CD4-positive, alpha-beta memory T cell (primary cell): ENCODE measurements around the gene ITPRIPL2. TPM values are rescaled to one million over a fixed set of nuclear protein-coding genes. Genes with fewer than 3 reads are reported as not detected.

Experiments used
- CTCF ChIA-PET: fragments of 350-600 bp; sonication (Branson Sonifier 250); formaldehyde crosslinking; loops from one replicate; lab custom pipeline; 2021; ENCODE audit warnings: inconsistent platforms; ENCODE audit not compliant: partially characterized antibody; lab: Charles Lee
- POLR2A ChIA-PET: fragments of 350-600 bp; sonication (Branson Sonifier 250); formaldehyde crosslinking; loops from one replicate; lab custom pipeline; 2021; ENCODE audit not compliant: partially characterized antibody; lab: Charles Lee
- DNase-seq, 5 donors: peaks; one replicate each; pipeline versions ENCODE4 v3.0.0 to v3.0.0-alpha.2; 2020 to 2022; ENCODE audit warnings: mixed read lengths in 1 of 5
- H3K27ac ChIP-seq: one replicate; pipeline ENCODE4 v1.7.0; 2013; ENCODE audit warnings: low read depth, low read length
- H3K27me3 ChIP-seq: 2 replicates; pipeline ENCODE4 v1.7.0; 2013; ENCODE audit warnings: mild to moderate bottlenecking, low read length, moderate library complexity; ENCODE audit not compliant: insufficient read depth
- H3K36me3 ChIP-seq: 2 replicates; pipeline ENCODE4 v1.7.0; 2013; ENCODE audit warnings: mild to moderate bottlenecking, low read length, moderate library complexity; ENCODE audit not compliant: insufficient read depth
- H3K4me1 ChIP-seq: 2 replicates; pipeline ENCODE4 v1.7.0; 2013; ENCODE audit warnings: mild to moderate bottlenecking, low read length, moderate library complexity; ENCODE audit not compliant: insufficient read depth
- H3K4me3 ChIP-seq, 2 donors: one replicate each; pipeline ENCODE4 v1.7.0; 2013; ENCODE audit warnings: low read length in 2 of 2, mild to moderate bottlenecking in 1 of 2
- H3K9me3 ChIP-seq, 2 donors: one replicate each; pipeline ENCODE4 v1.7.0; 2013; ENCODE audit warnings: low read length in 2 of 2, control low read depth in 1 of 2; ENCODE audit not compliant: control insufficient read depth in 1 of 2
- H3K27ac Mint-ChIP-seq, 7 donors: one replicate each; pipeline ENCODE4 v1.8.0; 2020 to 2021; ENCODE audit warnings: mixed read lengths in 7 of 7, mild to moderate bottlenecking in 6 of 7, inconsistent platforms in 3 of 7, moderate library complexity in 3 of 7
- H3K27me3 Mint-ChIP-seq, 2 donors: one replicate each; pipeline ENCODE4 v1.8.0; 2020 to 2021; ENCODE audit warnings: mixed read lengths in 2 of 2
- H3K36me3 Mint-ChIP-seq, 2 donors: one replicate each; pipeline ENCODE4 v1.8.0; 2020 to 2021; ENCODE audit warnings: mixed read lengths in 2 of 2, inconsistent platforms in 1 of 2, mild to moderate bottlenecking in 1 of 2
- H3K4me1 Mint-ChIP-seq, 4 donors: one replicate each; pipeline ENCODE4 v1.8.0; 2020 to 2021; ENCODE audit warnings: mixed read lengths in 4 of 4, mild to moderate bottlenecking in 1 of 4
- H3K4me3 Mint-ChIP-seq, 8 donors: one replicate each; pipeline ENCODE4 v1.8.0; 2020 to 2021; ENCODE audit warnings: mixed read lengths in 8 of 8, mild to moderate bottlenecking in 7 of 8, moderate library complexity in 6 of 8, inconsistent platforms in 3 of 8
- H3K9me3 Mint-ChIP-seq, 8 donors: one replicate each; pipeline ENCODE4 v1.8.0; 2020 to 2021; ENCODE audit warnings: mixed read lengths in 8 of 8, mild to moderate bottlenecking in 5 of 8, inconsistent platforms in 3 of 8, moderate library complexity in 1 of 8
- intact Hi-C: fragments of 100-400 bp; cut with micrococcal nuclease; formaldehyde crosslinking; loops from one replicate; pipeline ENCODE4 v1.15.1; 2023
- polyA plus RNA-seq, 2 donors: library from polyadenylated mRNA; unstranded; fragments of 300-500 nt; fragmentation: Illumina TruSeq; gene quantifications; one replicate each; pipeline ENCODE4 v1.2.3, GENCODE V29; 2021
- total RNA-seq, 2 experiments: library from RNA; stranded (reverse); gene quantifications; one replicate each; pipeline ENCODE4 v1.2.3, GENCODE V29; 2021

Gene ITPRIPL2
- total RNA-seq (1 to 10 TPM; 1.4 to 2.2 TPM), polyA plus RNA-seq (under 1 TPM; 0.34 to 0.47 TPM)

DNA sequence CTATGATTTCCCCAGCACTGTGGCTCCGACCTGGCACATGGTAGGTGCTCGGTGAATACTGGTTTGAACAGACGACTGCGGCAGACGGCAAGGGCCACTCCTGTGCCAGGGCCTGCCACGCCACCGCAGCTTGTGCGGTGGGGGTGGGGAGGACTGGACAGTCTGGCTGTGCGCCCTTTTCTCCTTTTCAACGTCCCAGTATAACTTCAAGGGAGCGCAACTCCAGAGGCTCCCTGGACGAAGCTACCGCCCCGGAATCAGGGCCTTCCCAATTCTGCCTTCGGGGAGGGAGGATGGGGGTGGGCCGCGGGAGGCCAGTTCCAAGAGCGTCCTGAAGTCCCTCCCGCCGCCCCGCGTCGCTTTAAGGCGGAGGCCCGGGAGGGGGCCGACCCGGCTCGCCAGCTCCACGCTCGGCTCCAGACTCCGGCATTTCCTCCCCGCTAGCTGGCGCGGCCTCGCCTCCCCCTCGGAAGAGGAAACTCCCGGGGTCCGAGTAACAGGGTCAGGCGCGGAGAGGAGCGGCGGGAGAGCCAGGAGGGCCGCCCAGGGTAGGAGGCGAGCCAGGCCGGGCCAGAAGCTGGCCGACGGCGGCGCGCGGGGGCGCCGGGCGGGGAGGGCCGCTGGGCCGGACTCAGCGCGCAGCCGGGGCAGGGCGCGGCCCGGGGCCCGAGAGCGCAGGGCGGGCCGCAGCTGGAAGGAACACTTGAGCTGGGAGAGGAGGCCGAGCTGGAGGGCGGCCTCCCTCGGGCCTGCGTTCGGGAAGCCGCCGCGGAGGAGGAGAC is at the start of gene ITPRIPL2:
Gene ITPRIPL2 (plus strand): TSS at position 388 of the 782 bp plus-strand sequence. CDS start 498 bp downstream, outside the sequence.
- Mint-ChIP-seq H3K36me3 (no peaks in the 10 kb centered on the region), H3K9me3 (no peaks in the 10 kb centered on the region), H3K27ac (peak within 1 kb of the TSS in 2 of 7 donors; percentile 5 to 9), H3K4me3 (peak within 1 kb of the TSS; percentile 35 to 78 (median 55)), H3K4me1 (peaks cover 10 to 24% (median 13%) of the 10 kb centered on the region in 4 donors), H3K27me3 (peaks cover 9 to 19% of the 10 kb centered on the region in 2 donors)
- ChIA-PET CTCF (no interaction called here), POLR2A (no interaction called here)
- intact Hi-C loops: no loop called here
- no peak for DNase-seq
- H3K4me3 ChIP-seq: no peak within 1 kb of the TSS
- H3K27me3 ChIP-seq: no peaks in the 10 kb centered on the region
- no peaks in the 10 kb centered on the region for H3K9me3 ChIP-seq
- peaks cover 19% of the 10 kb centered on the region for H3K4me1 ChIP-seq
- no peak within 1 kb of the TSS for H3K27ac ChIP-seq
- H3K36me3 ChIP-seq: no peaks in the 10 kb centered on the region

DNA sequence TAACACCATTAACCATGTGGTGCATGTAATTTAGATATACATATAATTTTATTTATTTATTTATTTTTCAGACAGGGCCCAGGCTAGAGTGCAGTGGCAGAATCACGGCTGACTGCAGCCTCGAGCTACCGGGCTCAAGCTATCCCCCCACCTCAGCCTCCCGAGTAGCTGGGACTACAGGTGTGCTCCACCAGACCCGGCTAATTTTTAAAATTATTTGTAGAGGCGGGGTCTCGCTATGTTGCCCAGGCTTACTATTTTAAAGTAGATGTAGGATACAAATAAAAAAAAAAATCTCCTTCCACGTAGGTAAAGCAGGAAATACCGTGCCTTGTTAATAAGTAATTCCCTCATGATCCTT is 46.8 kb upstream of the ITPRIPL2 start:
- ChIA-PET POLR2A (interaction anchor here (0.6 to 2.1 kb wide), 8 partner anchors 10 to 1740 kb away, joined by 3 to 17 read pairs (median 4); partner anchors contain the start of genes ARL6IP1, CCP110, ERI2 and REXO5), CTCF (interaction anchor here (0.8 to 1.5 kb wide), 4 partner anchors 19 to 488 kb away, joined by 4 to 7 read pairs (median 6); partner anchors contain the start of genes ARL6IP1 and VPS35L)
- DNase-seq: no peak

DNA sequence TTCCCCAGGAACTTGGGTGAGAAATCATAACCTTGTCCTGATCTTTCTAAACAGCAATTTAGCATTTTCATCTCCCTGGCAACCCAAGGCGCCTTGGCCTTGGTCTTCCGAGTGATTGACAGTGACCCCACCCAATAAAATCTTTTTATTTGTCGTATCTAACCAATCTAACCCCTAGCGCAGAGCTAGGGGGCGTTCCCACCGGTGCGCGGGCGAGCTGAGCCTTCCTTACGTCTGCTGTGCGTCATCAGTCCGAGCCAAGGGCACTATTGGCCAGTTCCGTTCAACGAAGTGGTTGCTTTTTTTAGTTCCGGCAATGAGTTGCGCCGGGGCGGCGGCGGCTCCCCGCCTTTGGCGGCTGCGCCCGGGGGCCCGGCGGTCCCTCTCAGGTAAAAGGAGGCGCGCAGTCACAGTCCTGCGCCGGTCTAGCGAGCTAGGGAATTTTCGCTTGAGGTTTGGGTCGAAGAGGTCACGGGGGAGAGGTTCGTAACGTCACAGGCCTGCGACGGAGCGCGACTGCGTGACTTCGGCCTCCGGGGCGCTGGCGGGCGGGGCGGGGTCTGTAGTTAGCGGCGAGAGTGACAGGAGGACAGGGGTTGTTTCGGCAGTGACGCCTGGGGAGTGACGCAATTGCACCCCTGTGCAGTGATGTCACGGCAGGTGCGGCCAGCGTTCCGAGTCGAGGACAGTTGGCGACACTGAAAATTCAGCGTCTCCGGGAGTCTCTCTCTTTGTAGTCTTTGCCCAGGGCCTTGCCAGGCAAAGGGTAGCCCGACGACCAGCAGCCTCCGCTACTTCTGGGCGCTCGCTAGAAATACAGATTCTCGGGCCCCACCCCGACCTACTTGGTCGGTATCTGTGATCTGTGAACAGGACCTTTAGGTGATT is 46.2 kb upstream of the ITPRIPL2 start, which contains the start of gene COQ7:
Gene COQ7 (plus strand): TSS at position 266 of the 888 bp plus-strand sequence. CDS start 51 bp downstream, at position 317.
- Histone ChIP-seq H3K9me3 (no peaks in the 10 kb centered on the region), H3K4me1 (peaks cover 9% of the 10 kb centered on the region), H3K36me3 (no peaks in the 10 kb centered on the region), H3K27ac (peak within 1 kb of the TSS; percentile 100), H3K4me3 (peak within 1 kb of the TSS; percentile 79 to 99), H3K27me3 (no peaks in the 10 kb centered on the region)
- Mint-ChIP-seq H3K4me3 (peak within 1 kb of the TSS; percentile 92 to 96 (median 94)), H3K4me1 (peaks cover 3 to 24% (median 14%) of the 10 kb centered on the region in 4 donors), H3K27me3 (peaks cover 0 to 6% of the 10 kb centered on the region in 2 donors), H3K9me3 (peaks cover 0 to 3% (median 0%) of the 10 kb centered on the region in 8 donors), H3K27ac (peak within 1 kb of the TSS; percentile 93 to 99 (median 99)), H3K36me3 (peaks cover 3 to 10% of the 10 kb centered on the region in 2 donors)
- ChIA-PET CTCF (interaction anchor here (0.8 to 1.5 kb wide), 4 partner anchors 19 to 488 kb away, joined by 4 to 7 read pairs (median 6); partner anchors contain the start of genes ARL6IP1 and VPS35L), POLR2A (interaction anchor here (0.6 to 2.1 kb wide), 8 partner anchors 11 to 1739 kb away, joined by 3 to 17 read pairs (median 4); partner anchors contain the start of genes ARL6IP1, CCP110, ERI2 and REXO5)
- DNase-seq: peak; percentile 99 to 100 (median 100)
- intact Hi-C loops: loop anchor here (1.0 to 10.0 kb wide), 8 partner anchors 100 to 1703 kb away; partner anchors contain the start of genes ARL6IP1, CCP110, IQCK and KNOP1

More for the DNA sequence above, 46.8 kb upstream of the ITPRIPL2 start:
- H3K4me3 Mint-ChIP-seq: peak overlapping the region; percentile 92 to 96 (median 94)
- peaks cover 9% of the 10 kb centered on the region for H3K4me1 ChIP-seq
- H3K27me3 ChIP-seq: no peaks in the 10 kb centered on the region
- H3K9me3 ChIP-seq: no peaks in the 10 kb centered on the region
- peak overlapping the region; percentile 93 to 99 (median 99) for H3K27ac Mint-ChIP-seq
- H3K9me3 Mint-ChIP-seq: peaks cover 0 to 3% (median 0%) of the 10 kb centered on the region in 8 donors
- H3K4me1 Mint-ChIP-seq: peaks cover 3 to 24% (median 12%) of the 10 kb centered on the region in 4 donors
- no peak overlapping the region for H3K4me3 ChIP-seq
- H3K27me3 Mint-ChIP-seq: peaks cover 0 to 6% of the 10 kb centered on the region in 2 donors
- H3K36me3 ChIP-seq: no peaks in the 10 kb centered on the region
- H3K27ac ChIP-seq: peak overlapping the region; percentile 100
- intact Hi-C loops: loop anchor here (1.0 to 10.0 kb wide), 8 partner anchors 100 to 1702 kb away; partner anchors contain the start of genes ARL6IP1, CCP110, IQCK and KNOP1
- H3K36me3 Mint-ChIP-seq: peaks cover 0 to 5% of the 10 kb centered on the region in 2 donors

DNA sequence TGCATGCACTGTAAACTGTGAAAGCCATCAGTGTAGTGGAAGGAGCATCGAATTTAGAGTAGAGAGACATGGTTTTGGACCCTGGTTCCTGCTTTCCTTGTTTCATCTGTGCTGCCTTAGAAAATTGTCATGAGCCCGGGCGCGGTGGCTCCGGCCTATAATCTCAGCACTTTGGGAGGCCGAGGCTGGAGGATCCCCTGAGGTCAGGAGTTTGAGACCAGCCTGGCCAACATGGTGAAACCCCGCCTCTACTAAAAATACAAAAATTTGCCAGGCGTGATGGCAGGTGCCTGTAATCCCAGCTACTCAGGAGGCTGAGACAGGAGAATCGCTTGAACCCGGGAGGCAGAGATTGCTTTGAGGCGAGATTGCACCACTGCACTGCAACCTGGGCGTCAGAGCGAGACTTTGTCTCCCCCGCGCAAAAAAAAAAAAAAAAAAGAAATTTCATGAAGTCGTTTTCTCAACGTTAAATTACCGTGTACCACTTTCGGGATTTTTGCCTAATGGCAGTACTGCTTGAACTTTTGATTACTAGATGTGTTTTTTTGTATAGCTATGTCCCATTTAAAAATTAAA is 45.4 kb upstream of the ITPRIPL2 start:
- POLR2A ChIA-PET: interaction anchor here (0.7 to 2.1 kb wide), 6 partner anchors 11 to 1844 kb away, joined by 3 to 17 read pairs (median 4); partner anchors contain the start of genes ARL6IP1, ERI2, REXO5 and VPS35L
- intact Hi-C loops: loop anchor here (5.0 to 10.0 kb wide), 2 partner anchors 101 to 1704 kb away; no protein-coding TSS in a partner anchor
- peaks cover 0 to 6% of the 10 kb centered on the region in 2 donors for H3K27me3 Mint-ChIP-seq
- H3K36me3 ChIP-seq: peaks cover under 1% of the 10 kb centered on the region
- peaks cover 0 to 3% (median 0%) of the 10 kb centered on the region in 8 donors for H3K9me3 Mint-ChIP-seq
- H3K9me3 ChIP-seq: no peaks in the 10 kb centered on the region
- H3K36me3 Mint-ChIP-seq: peaks cover 3 to 11% of the 10 kb centered on the region in 2 donors
- CTCF ChIA-PET: interaction anchor here (1.2 kb wide), 2 partner anchors 267 to 487 kb away, joined by 5 to 6 read pairs; partner anchors contain the start of genes ARL6IP1 and VPS35L
- H3K27ac Mint-ChIP-seq: peak overlapping the region; percentile 93 to 99 (median 99)
- no peak for DNase-seq
- H3K27me3 ChIP-seq: no peaks in the 10 kb centered on the region
- H3K4me3 Mint-ChIP-seq: peak overlapping the region; percentile 92 to 96 (median 94)
- peak overlapping the region; percentile 79 to 99 for H3K4me3 ChIP-seq
- H3K4me1 ChIP-seq: peaks cover 9% of the 10 kb centered on the region
- H3K27ac ChIP-seq: peak overlapping the region; percentile 100
- H3K4me1 Mint-ChIP-seq: peaks cover 3 to 24% (median 14%) of the 10 kb centered on the region in 4 donors

DNA sequence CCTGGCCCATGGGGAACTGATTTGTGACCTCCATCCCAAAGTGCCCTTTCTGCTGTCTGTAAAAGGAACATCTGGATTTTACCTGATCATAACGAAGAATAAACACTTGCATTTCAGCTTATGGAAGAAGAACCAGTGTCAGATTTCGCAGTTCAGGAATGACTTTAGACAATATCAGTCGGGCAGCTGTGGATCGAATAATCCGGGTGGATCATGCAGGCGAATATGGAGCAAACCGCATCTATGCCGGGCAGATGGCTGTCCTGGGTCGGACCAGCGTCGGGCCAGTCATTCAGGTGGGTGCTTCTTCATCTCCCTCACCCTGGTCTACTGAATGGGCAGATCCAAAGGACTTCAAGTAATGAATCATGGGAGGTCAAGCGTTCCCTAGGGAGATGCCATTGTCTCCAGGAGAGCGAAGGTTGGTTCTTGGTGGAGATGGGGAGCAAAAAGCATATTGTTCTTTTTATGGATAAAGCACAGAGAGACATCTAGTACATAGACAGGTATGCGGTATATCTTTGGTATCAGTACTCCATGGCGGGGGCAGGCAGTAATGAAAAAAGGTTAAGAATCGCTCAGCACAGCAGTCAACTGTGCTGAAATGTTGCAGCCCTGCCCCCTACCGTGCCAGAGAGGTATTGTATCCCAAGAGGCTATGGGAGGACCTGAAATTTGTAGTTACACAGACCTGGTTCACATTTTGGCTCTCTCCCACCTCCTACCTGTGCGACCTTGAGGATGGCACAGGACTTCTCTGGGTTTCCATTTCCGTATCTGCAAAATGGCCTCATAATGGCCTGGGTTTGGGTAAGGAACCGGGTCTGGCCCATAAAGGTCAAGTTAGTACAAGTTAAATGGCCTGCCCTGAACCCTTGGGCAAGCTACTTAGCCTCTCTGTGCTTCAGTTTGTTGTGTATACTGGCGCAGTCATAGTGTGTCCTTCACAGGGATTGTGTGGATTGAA is 41.7 kb upstream of the ITPRIPL2 start:
- peak; percentile 27 to 57 (median 37) for DNase-seq
- Histone ChIP-seq H3K36me3 (peaks cover 8% of the 10 kb centered on the region), H3K27ac (no peak overlapping the region), H3K27me3 (no peaks in the 10 kb centered on the region), H3K9me3 (no peaks in the 10 kb centered on the region), H3K4me1 (peaks cover 9% of the 10 kb centered on the region), H3K4me3 (no peak overlapping the region)
- intact Hi-C loops: no loop called here
- ChIA-PET CTCF (interaction anchor here (1.2 to 2.9 kb wide), 3 partner anchors 14 to 436 kb away, joined by 3 to 10 read pairs (median 4); partner anchors contain the start of gene ARL6IP1), POLR2A (no interaction called here)
- Mint-ChIP-seq H3K27me3 (peaks cover 0 to 2% of the 10 kb centered on the region in 2 donors), H3K4me1 (peaks cover 2 to 22% (median 11%) of the 10 kb centered on the region in 4 donors), H3K4me3 (no peak overlapping the region), H3K9me3 (peaks cover 0 to 3% (median 0%) of the 10 kb centered on the region in 8 donors), H3K36me3 (peaks cover 20 to 28% of the 10 kb centered on the region in 2 donors), H3K27ac (peak overlapping the region in 4 of 7 donors; percentile 23 to 52 (median 31))
